HepG2 (cell line): ENCODE measurements around the gene DQX1. TPM values are rescaled to one million over a fixed set of nuclear protein-coding genes. Genes with fewer than 3 reads are reported as not detected.

Source experiments
- ATAC-seq: fragments of 200-7000 bp; cut with Tn5 transposase; 3 replicates; pipeline ENCODE4 v1.9.1; 2020; ENCODE audit warnings: mild to moderate bottlenecking, moderate library complexity
- BruUV-seq: library from RNA; stranded (reverse); fragments of 400-500 nt; replicated peaks from 2 replicates; lab custom pipeline; 2021; lab: Mats Ljungman, UMichigan
- CTCF ChIA-PET: fragments of 300-600 bp; formaldehyde crosslinking; extraction: SDS; loops from one replicate; lab custom pipeline; 2021; ENCODE audit warnings: low total read pairs, inconsistent platforms, low intra/inter-chr PET ratio; lab: Yijun Ruan, JAX
- POLR2A ChIA-PET: fragments of 350-600 bp; sonication (Branson Sonifier 250); formaldehyde crosslinking; loops from one replicate; lab custom pipeline; 2020; ENCODE audit warnings: antibody characterized with exemption, inconsistent platforms; lab: Yijun Ruan, JAX
- DNase-seq: peaks from one replicate; pipeline ENCODE4 v3.0.0-alpha.2; 2015; ENCODE audit warnings: low spot score
- FAIRE-seq: peaks from 3 replicates; lab custom pipeline; 2011; peaks lifted over from hg19 to GRCh38; lab: Jason Lieb, UNC
- H2AFZ ChIP-seq: one replicate; pipeline ENCODE4 v1.6.1; 2011; ENCODE audit warnings: low read length, inconsistent platforms
- H3K27ac ChIP-seq: fragments of 300-600 bp; 3 replicates; pipeline ENCODE4 v1.8.0; 2011; ENCODE audit warnings: mixed run types, mild to moderate bottlenecking, mixed read lengths, low read length, inconsistent platforms; ENCODE audit not compliant: insufficient read depth; ENCODE audit errors: extremely low read length
- H3K27me3 ChIP-seq, 2 experiments: fragments of 200-600 bp in 1 of 2; 2 replicates in 1 of 2; 3 replicates in 1 of 2; pipeline versions ENCODE4 v1.6.0 to v1.8.0; 2011; ENCODE audit warnings: low read length in 2 of 2, mild to moderate bottlenecking in 2 of 2, moderate library complexity in 2 of 2, inconsistent platforms in 1 of 2; ENCODE audit not compliant: insufficient read depth in 2 of 2, control insufficient read depth in 1 of 2
- H3K36me3 ChIP-seq, 2 experiments: fragments of 200-600 bp in 1 of 2; replicated peaks in 1 of 2; 2 replicates in 1 of 2; 3 replicates in 1 of 2; pipeline versions ENCODE4 v1.5.1 to v1.8.0; 2011; ENCODE audit warnings: low read length in 2 of 2, inconsistent platforms in 1 of 2; ENCODE audit not compliant: insufficient read depth in 2 of 2, control insufficient read depth in 1 of 2
- H3K4me1 ChIP-seq: 2 replicates; pipeline ENCODE4 v1.5.1; 2012; ENCODE audit warnings: low read length, inconsistent platforms; ENCODE audit not compliant: insufficient read depth
- H3K4me2 ChIP-seq: 2 replicates; pipeline ENCODE4 v1.6.0; 2011; ENCODE audit warnings: low read depth, low read length, inconsistent platforms
- H3K4me3 ChIP-seq, 3 experiments: fragments of 200-600 bp in 1 of 3; sonication (generic), shearing (Covaris generic) in 1 of 3; replicated peaks in 1 of 3; 2 replicates each; pipeline ENCODE4 v1.5.1; 2011 to 2016; ENCODE audit warnings: low read length in 3 of 3, inconsistent platforms in 2 of 3, low read depth in 2 of 3, mild to moderate bottlenecking in 2 of 3, control low read depth in 1 of 3, mixed read lengths in 1 of 3; ENCODE audit not compliant: insufficient read depth in 1 of 3
- H3K79me2 ChIP-seq: one replicate; pipeline ENCODE4 v1.6.1; 2011; ENCODE audit warnings: low read length, inconsistent platforms; ENCODE audit not compliant: insufficient read depth
- H3K9ac ChIP-seq: 2 replicates; pipeline ENCODE4 v1.6.0; 2011; ENCODE audit warnings: mild to moderate bottlenecking, low read depth, low read length, inconsistent platforms; ENCODE audit not compliant: insufficient read depth
- H3K9me3 ChIP-seq: 2 replicates; pipeline ENCODE4 v1.5.1; 2012; ENCODE audit warnings: mild to moderate bottlenecking, low read length
- H4K20me1 ChIP-seq: 2 replicates; pipeline ENCODE4 v1.6.0; 2011; ENCODE audit warnings: inconsistent platforms, mild to moderate bottlenecking, low read length, moderate library complexity; ENCODE audit not compliant: insufficient read depth
- KLF6 ChIP-seq: IDR thresholded peaks from 2 replicates; pipeline ENCODE4 v1.8.0; 2016; ENCODE audit warnings: missing biosample characterization, missing genetic modification reagents
- NFE2 ChIP-seq: sonication (generic); formaldehyde crosslinking; IDR thresholded peaks from 2 replicates; pipeline ENCODE4 v1.4.0; 2020; ENCODE audit warnings: missing genetic modification reagents
- NFE2L1 ChIP-seq: sonication (generic); formaldehyde crosslinking; IDR thresholded peaks from 2 replicates; pipeline ENCODE4 v1.4.0; 2020; ENCODE audit warnings: missing genetic modification reagents, mild to moderate bottlenecking, borderline replicate concordance
- NFIB ChIP-seq: sonication (generic); formaldehyde crosslinking; IDR thresholded peaks from 2 replicates; pipeline ENCODE4 v1.9.0; 2021; ENCODE audit warnings: missing genetic modification reagents, mild to moderate bottlenecking, borderline replicate concordance
- POGK ChIP-seq: sonication (generic); formaldehyde crosslinking; conservative IDR thresholded peaks from 2 replicates; pipeline ENCODE4 v1.8.0; 2022; ENCODE audit warnings: mild to moderate bottlenecking, moderate library complexity, missing genetic modification reagents
- WGBS: methylation state at CpG from one replicate; pipeline ENCODE4 v1.1.6; 2017; ENCODE audit warnings: low lambda C conversion rate; 5-methylcytosine and 5-hydroxymethylcytosine counted together
- in situ Hi-C: cut with HindIII; loops from 2 replicates; pipeline ENCODE4 v1.10.0; 2017; ENCODE audit warnings: low pct_unique_long_range_greater_than_20kb; ENCODE audit not compliant: extremely low pct_ligation_motif_present
- intact Hi-C: fragments of 100-400 bp; cut with micrococcal nuclease; formaldehyde crosslinking; loops from one replicate; pipeline ENCODE4 v1.10.0; 2022; ENCODE audit not compliant: unreplicated experiment
- polyA plus RNA-seq, 8 experiments: library from polyadenylated mRNA; depleted of rRNA in 3 of 8; stranded (reverse) in 7 of 8; unstranded in 1 of 8; fragments of >200 nt; fragmentation: Illumina TruSeq in 4 of 8; extraction: Trizol in 4 of 8; gene quantifications; 2 replicates each; pipeline versions ENCODE4 v1.2.1 to v1.2.3, GENCODE V29; 2011 to 2016; ENCODE audit warnings: low read depth in 4 of 8, missing spikeins in 1 of 8, mixed read lengths in 1 of 8; ENCODE audit not compliant: insufficient read depth in 1 of 8
- total RNA-seq, 5 experiments: library from RNA; depleted of rRNA; stranded (reverse); fragments of >200 nt; fragmentation: Illumina TruSeq; extraction: Trizol; gene quantifications; 2 replicates each; pipeline ENCODE4 v1.2.3, GENCODE V29; 2016; ENCODE audit warnings: low read depth in 1 of 5
- TF ChIP-seq, protein P1 (sequence below): sonication (generic); formaldehyde crosslinking; IDR thresholded peaks from 2 replicates; pipeline ENCODE4 v1.4.0; 2020; ENCODE audit warnings: missing genetic modification reagents, low read depth, mild to moderate bottlenecking, borderline replicate concordance

Gene DQX1
- total and polyA plus RNA-seq, 2 of the 13 experiments (the other 11 are each of a cell fraction or from before 2014, with no cell fraction given), result 27.6 to 89.8 TPM

GRCh38 chr2:74551530-74551929, 25.5 kb upstream of the DQX1 start:
- in situ Hi-C loops (no loop called here), intact Hi-C loops (no loop called here)
- Histone ChIP-seq H3K9me3 (no peaks in the 10 kb centered on the region), H3K9ac (no peak overlapping the region), H3K27me3 (peaks cover 2 to 21% of the 10 kb centered on the region in 2 experiments; a peak in 2 of 5 replicates), H4K20me1 (no peaks in the 10 kb centered on the region), H3K4me3 (no peak overlapping the region), H3K79me2 (no peaks in the 10 kb centered on the region), H3K4me2 (no peak overlapping the region), H2AFZ (no peak overlapping the region), H3K4me1 (peaks cover 68% of the 10 kb centered on the region), H3K36me3 (no peaks in the 10 kb centered on the region)
- ATAC-seq (no peak), FAIRE-seq (no peak)
- ChIA-PET POLR2A (no interaction called here), CTCF (no interaction called here)
- no TSS peak for BruUV-seq
- no peak for TF ChIP-seq POGK (CRISPR knock-in tag)
- no peak for TF ChIP-seq NFIB (CRISPR knock-in tag)
- TF ChIP-seq, all 625 proteins: peak for 0
- no peak for DNase-seq
- H3K27ac ChIP-seq, result no peak overlapping the region

DNA sequence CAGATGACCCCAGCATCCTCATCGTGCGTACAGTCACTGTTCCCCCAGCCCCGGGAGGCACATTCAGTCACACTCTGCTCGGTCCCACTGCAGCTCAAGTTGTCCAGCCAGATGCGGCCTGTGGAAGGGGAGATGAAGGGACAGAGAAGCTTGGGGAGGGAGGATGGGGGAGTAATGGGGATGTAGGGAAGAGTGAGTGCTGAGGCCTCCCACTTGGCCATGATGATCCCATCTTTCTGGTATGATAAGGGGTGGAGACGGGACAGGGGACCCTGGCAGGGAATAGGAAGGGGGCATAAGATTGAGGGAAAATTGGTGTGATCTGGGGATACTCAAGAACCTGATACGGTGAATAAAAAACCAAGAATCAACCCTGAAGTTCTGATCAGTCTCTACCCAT, 24.2 kb upstream of the DQX1 start:
- Histone ChIP-seq H3K4me3 (no peak overlapping the region), H3K4me1 (peaks cover 59% of the 10 kb centered on the region), H4K20me1 (no peaks in the 10 kb centered on the region), H3K9me3 (no peaks in the 10 kb centered on the region), H3K9ac (no peak overlapping the region), H2AFZ (no peak overlapping the region), H3K79me2 (no peaks in the 10 kb centered on the region), H3K27me3 (peaks cover 0 to 30% of the 10 kb centered on the region in 2 experiments; a peak in 2 of 5 replicates), H3K36me3 (no peaks in the 10 kb centered on the region), H3K27ac (no peak overlapping the region), H3K4me2 (no peak overlapping the region)
- intact Hi-C loops (no loop called here), in situ Hi-C loops (no loop called here)
- ChIA-PET CTCF (no interaction called here), POLR2A (interaction anchor here (1.1 kb wide), 1 partner anchor 24 kb away, joined by 3 read pairs; no protein-coding TSS in a partner anchor)
- BruUV-seq, result no TSS peak
- no peak for TF ChIP-seq NFE2L1 (CRISPR knock-in tag)
- no peak for TF ChIP-seq KLF6 (CRISPR knock-in tag)
- TF ChIP-seq, protein P1, sequence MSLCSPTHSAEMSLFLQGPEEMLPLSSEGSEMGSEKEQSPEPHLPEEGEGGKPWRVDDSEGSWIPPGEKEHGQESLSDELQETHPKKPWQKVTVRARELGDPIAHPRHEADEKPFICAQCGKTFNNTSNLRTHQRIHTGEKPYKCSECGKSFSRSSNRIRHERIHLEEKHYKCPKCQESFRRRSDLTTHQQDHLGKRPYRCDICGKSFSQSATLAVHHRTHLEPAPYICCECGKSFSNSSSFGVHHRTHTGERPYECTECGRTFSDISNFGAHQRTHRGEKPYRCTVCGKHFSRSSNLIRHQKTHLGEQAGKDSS (CRISPR knock-in tag), result no peak
- TF ChIP-seq NFE2 (CRISPR knock-in tag), result no peak
- ATAC-seq (no peak), DNase-seq (no peak), FAIRE-seq (no peak)
- 76% methylated on average over 7 of the region's 7 CpGs for WGBS
